Subcutaneous abdominal adipose tissue (tissue), 5 donors: ENCODE measurements around the gene GRID1.

ENCODE experiments used
- H3K27ac ChIP-seq: one replicate; pipeline ENCODE4 v1.7.0; 2013; ENCODE audit warnings: low read depth, mild to moderate bottlenecking, inconsistent platforms, low read length, moderate library complexity
- H3K27me3 ChIP-seq, 5 donors: one replicate each; pipeline ENCODE4 v1.7.0; 2013; ENCODE audit warnings: low read length in 5 of 5, inconsistent platforms in 1 of 5; ENCODE audit not compliant: control insufficient read depth in 5 of 5, insufficient read depth in 4 of 5
- H3K36me3 ChIP-seq, 5 donors: one replicate each; pipeline ENCODE4 v1.7.0; 2013; ENCODE audit warnings: low read length in 5 of 5; ENCODE audit not compliant: control insufficient read depth in 5 of 5, insufficient read depth in 5 of 5
- H3K4me1 ChIP-seq, 5 donors: one replicate each; pipeline ENCODE4 v1.7.0; 2013; ENCODE audit warnings: low read length in 5 of 5, mild to moderate bottlenecking in 3 of 5, moderate library complexity in 1 of 5; ENCODE audit not compliant: control insufficient read depth in 5 of 5, insufficient read depth in 5 of 5
- H3K4me3 ChIP-seq, 5 donors: one replicate each; pipeline ENCODE4 v1.7.0; 2013; ENCODE audit warnings: low read length in 5 of 5, low read depth in 1 of 5
- H3K9ac ChIP-seq, 5 donors: one replicate each; pipeline ENCODE4 v1.7.0; 2013; ENCODE audit warnings: low read length in 5 of 5, mild to moderate bottlenecking in 4 of 5, moderate library complexity in 3 of 5
- H3K9me3 ChIP-seq, 5 donors: one replicate each; pipeline ENCODE4 v1.7.0; 2013; ENCODE audit warnings: low read length in 5 of 5; ENCODE audit not compliant: control insufficient read depth in 5 of 5
- donor health status: healthy.
- donor health status: healthy.
- donor health status: healthy.
- donor health status: healthy.
- donor health status: healthy.

The GRID1 gene

DNA sequence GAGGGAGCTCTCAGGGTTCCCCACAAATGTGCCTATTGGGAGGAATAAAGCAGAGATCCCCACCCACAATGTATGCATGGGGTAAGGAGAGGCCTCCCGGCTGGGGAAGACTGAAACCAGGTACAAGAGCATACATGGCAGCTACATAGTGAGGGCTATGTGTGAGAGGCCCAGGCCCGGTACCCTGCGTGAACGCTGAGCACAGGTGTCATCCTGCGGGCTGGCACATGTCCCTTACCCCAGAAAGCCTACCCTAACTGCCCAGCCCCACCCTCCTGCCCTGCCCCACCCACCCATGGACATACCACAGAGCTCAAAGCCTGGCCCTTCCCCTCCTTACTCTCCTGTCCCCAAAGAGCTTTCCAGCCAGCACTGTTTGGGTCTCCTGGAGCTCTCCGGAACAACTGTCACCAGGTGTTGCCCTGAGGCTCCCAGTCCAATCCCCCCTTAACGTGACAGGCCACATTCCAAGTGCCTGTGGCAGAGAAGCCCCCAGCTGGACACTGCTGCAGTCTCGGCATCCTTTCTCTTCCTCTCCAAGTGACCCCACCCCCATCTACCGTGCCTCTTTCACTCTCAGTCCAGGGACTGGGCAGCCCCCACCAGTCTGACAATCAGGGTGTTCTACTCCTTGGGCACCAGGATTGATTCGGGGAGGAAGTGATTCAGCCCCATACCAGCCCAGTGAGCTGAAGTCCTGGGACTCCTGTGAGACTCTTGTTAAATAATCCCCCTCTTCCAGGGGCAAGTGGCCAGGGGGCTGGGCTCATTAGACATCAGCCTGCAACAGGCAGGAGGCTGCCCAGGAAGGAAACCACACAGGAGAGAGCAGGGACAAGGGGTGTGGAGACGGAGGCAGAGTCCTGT is 19.6 kb downstream of the GRID1 start:
- Histone ChIP-seq H3K9me3 (peaks cover 0 to under 1% (median 0%) of the 10 kb centered on the region in 5 donors), H3K9ac (no peak overlapping the region), H3K4me1 (peaks cover 0 to 9% (median 0%) of the 10 kb centered on the region in 5 donors), H3K27ac (no peak overlapping the region), H3K27me3 (peaks cover 0 to 9% (median 0%) of the 10 kb centered on the region in 5 donors), H3K36me3 (no peaks in the 10 kb centered on the region), H3K4me3 (no peak overlapping the region)

DNA sequence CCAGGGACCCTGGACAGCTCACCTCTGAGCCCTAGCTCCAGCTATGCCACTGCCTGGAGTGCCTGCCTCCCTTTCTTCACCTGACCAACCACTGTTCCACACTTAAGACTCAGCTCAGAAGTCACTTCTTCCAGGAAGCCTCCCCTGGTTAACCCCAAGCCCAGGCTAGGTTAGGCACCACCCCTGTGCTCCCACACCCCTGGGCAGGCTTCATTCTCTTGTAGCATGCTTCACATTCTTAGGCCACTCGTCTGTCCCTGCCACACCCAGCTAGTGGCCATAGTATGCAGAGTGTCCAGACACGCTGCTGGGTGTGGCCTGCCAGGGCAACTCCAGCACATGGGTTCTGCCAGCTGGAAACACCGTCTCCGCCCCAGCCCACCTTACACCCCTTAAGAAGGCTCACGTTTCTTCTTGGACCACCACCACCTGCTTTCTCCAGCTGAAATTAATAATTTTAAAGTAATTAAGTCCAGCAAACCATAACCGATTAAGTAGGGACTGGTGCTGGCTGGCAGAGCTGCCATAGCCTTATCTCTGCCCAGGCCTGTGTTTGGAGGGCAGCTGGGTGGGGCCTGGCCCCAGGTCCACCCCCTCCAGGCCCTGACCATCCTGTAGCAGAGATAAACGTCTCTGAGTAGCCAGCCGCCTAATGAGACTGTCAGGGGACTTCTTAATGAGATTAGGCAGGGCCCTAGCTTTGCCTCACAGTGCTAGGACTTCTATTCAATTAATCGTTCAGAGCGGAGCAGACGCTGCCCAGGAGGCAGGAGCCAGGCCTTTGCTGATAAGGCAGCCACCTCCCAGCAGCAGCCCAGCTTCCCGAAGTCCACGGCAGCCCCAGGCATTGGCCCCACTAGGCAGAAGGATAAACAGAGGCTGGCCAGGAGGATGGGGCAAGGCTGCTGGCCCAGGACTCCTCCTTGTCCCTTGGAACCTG is 20.5 kb downstream of the GRID1 start:
- H3K27ac ChIP-seq: no peak overlapping the region
- no peaks in the 10 kb centered on the region for H3K36me3 ChIP-seq
- peaks cover 0 to 11% (median 0%) of the 10 kb centered on the region in 5 donors for H3K27me3 ChIP-seq
- H3K4me1 ChIP-seq: peaks cover 0 to 9% (median 0%) of the 10 kb centered on the region in 5 donors
- H3K9me3 ChIP-seq: no peaks in the 10 kb centered on the region
- H3K4me3 ChIP-seq: no peak overlapping the region
- no peak overlapping the region for H3K9ac ChIP-seq

DNA sequence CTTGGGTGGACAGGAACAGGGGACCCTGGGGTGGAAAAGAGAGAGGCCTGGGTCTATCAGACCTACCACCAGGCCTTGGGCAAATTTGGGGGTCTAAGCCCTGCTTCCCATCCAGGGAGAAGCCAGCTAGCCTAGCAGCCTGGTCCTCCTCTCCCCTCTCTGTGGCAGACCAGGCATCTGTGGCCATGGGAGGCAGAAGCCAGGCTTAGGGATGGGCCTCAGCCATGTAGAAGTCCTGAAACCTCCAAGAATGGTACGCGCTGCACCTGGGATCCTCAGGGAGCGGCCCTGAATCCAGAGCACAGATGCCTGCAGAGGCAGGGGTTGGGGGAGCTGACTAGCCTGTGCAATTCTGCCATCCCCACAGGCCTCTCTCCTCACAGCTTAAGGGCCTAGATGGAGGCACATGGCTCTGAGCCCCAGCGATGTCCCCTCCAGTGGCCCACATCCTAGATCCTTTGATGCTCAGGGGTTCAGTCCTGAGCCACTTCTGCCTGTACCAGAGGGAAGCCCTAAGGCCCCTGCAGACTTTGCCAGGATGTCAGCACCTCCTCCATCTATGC is 21.2 kb downstream of the GRID1 start:
- Histone ChIP-seq H3K9me3 (no peaks in the 10 kb centered on the region), H3K9ac (no peak overlapping the region), H3K36me3 (no peaks in the 10 kb centered on the region), H3K4me3 (no peak overlapping the region), H3K4me1 (peaks cover 0 to 9% (median 0%) of the 10 kb centered on the region in 5 donors), H3K27me3 (peaks cover 0 to 10% (median 0%) of the 10 kb centered on the region in 5 donors), H3K27ac (no peak overlapping the region)

DNA sequence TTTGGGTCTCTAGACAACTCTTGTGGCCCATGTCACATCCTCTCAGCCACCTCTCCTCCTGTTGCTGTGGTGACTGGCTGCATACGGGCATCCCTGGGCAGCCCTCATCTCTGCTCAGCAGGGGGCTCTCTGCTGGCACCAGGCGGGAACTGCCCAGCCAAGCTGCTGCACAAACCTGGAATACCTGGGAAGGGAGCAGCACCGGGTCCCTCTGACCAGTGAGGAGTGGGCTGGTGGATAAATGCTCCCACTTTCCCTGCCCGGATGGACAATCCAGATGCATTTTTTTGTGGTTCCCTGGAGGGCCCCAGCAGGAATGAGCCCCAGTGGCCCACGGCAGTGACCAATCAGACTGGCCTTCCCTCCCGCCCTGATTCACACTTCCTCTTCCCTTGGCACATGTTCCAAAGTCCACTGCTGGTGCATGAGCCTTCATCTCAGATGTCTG is 21.9 kb downstream of the GRID1 start:
- Histone ChIP-seq H3K9ac (no peak overlapping the region), H3K4me1 (peaks cover 0 to 9% (median 0%) of the 10 kb centered on the region in 5 donors), H3K27ac (no peak overlapping the region), H3K27me3 (peaks cover 0 to 11% (median 3%) of the 10 kb centered on the region in 5 donors), H3K9me3 (no peaks in the 10 kb centered on the region), H3K36me3 (no peaks in the 10 kb centered on the region), H3K4me3 (no peak overlapping the region)

DNA sequence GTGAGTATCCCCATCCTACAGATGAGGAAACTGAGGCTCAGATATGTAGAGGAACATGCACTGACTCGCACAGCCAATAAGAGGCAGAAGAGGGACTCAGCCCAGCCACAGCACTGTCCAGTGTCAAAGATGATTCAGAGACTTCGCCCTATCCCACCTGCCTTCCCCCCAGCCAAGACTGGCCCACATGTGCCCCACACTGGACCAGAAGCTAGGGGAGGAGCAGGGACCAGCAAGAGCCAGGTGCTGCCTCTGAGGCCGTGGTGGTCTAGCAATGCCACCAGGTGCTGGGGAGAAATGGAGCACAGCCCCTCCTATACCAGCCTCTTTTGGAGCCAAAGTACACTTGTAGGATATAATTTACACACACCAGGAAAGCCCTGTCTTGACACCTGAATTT is 22.3 kb downstream of the GRID1 start:
- Histone ChIP-seq H3K4me1 (peaks cover 0 to 9% (median 0%) of the 10 kb centered on the region in 5 donors), H3K27me3 (peaks cover 0 to 11% (median 3%) of the 10 kb centered on the region in 5 donors), H3K9me3 (no peaks in the 10 kb centered on the region)

DNA sequence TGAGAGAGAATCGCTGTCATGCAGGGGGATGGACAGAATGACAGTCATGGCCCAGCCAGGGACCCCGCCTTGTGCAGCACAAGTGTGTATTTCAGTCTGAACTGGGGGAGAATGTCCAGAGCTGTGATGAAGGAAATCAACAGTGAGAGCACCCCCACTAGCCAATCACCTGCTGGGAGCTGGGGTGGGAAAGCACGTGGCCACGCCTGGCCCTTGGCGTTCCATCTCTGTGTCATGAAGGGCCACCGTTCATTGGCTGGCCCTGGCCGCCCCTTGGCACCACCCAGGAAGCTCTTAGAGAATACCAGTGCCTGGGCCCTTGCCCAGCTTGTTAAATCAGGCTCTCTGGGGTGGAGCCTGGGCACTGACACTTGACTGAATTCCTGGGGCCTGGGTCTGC is 22.8 kb downstream of the GRID1 start:
- H3K36me3 ChIP-seq: no peaks in the 10 kb centered on the region

More for the DNA sequence above, 22.3 kb downstream of the GRID1 start:
- no peak overlapping the region for H3K27ac ChIP-seq
- no peak overlapping the region for H3K4me3 ChIP-seq
- H3K36me3 ChIP-seq: no peaks in the 10 kb centered on the region
- H3K9ac ChIP-seq: no peak overlapping the region

DNA sequence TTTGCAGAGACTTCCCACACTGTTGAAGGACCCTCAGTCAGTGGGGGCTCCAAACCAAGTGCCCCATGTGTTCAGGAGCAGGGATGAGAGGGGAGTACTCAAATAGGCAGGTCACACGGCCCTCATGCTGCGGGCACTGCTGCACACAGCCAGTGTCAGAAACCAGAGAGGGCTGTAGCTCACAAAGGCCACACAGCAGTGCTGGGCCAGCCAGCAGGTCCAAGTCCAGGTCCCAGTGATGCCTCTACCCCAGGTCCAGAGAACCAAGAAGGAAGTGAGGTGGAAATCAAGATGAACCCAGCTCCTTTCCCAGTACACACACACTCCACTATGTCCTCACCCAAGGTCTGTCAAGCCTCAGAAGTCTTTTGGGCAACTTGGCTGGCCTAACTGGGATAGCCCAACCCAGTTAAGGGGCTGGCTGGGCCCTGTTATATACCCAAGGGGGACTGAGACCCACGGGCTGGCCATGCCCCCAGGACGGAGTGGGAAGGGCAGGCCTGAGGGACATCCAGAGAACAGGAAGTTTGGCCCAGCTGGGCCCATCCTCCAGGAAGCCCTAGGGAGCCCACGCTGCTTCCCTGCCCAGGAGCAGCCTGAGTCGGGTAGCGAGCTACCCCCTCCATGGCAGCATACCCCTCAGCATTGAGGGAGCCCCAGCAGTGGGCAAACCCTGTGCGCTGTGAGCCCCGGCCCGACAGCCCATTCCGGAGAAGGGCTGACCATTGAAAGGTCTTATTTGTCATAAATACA is 24.3 kb downstream of the GRID1 start:
- Histone ChIP-seq H3K4me1 (peaks cover 0 to 9% (median 0%) of the 10 kb centered on the region in 5 donors), H3K9ac (no peak overlapping the region), H3K9me3 (no peaks in the 10 kb centered on the region), H3K27ac (no peak overlapping the region), H3K27me3 (peaks cover 0 to 12% (median 3%) of the 10 kb centered on the region in 5 donors), H3K4me3 (no peak overlapping the region), H3K36me3 (no peaks in the 10 kb centered on the region)

More for the DNA sequence above, 22.8 kb downstream of the GRID1 start:
- no peak overlapping the region for H3K4me3 ChIP-seq
- H3K9ac ChIP-seq: no peak overlapping the region
- no peaks in the 10 kb centered on the region for H3K9me3 ChIP-seq
- peaks cover 0 to 11% (median 3%) of the 10 kb centered on the region in 5 donors for H3K27me3 ChIP-seq
- H3K4me1 ChIP-seq: peaks cover 0 to 9% (median 0%) of the 10 kb centered on the region in 5 donors
- no peak overlapping the region for H3K27ac ChIP-seq

DNA sequence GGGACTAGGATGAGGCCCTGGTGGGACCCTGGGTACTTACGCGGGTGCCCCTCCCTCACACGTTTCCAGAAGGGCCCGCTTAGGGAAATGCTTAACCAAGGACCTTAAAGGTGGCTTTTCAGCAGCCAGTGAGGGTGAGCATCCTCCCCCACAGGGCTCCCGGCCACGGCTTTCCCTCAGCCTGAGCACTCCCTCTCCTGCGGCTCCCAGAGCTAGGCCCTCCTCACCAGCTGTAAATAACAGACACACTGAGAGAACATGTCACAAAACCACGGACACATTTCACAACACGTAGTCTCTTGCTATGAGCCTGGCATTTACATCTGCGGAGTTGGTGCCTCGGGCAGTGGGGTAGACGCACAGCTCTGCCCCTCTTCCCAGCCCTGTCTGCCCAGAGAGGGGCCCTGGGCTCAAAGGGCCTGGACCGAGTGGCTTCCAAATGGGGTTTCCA is 25.2 kb downstream of the GRID1 start:
- Histone ChIP-seq H3K36me3 (no peaks in the 10 kb centered on the region), H3K9ac (no peak overlapping the region), H3K9me3 (no peaks in the 10 kb centered on the region), H3K4me1 (peaks cover 0 to 9% (median 0%) of the 10 kb centered on the region in 5 donors), H3K4me3 (no peak overlapping the region), H3K27ac (no peak overlapping the region), H3K27me3 (peaks cover 0 to 14% (median 3%) of the 10 kb centered on the region in 5 donors)

DNA sequence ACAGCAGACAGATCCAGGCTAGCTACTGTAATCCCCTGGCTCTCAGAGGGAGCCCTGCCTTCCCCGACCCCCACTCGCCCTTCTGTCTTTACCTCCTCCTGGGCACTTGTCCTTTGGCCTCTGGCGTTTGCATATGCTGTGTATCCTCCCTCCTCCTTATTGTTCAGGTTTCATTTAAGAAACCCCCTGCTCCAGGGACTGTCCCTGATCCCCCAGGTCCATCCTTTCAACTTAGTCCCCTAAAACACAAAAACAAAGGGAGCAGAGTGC is 25.7 kb downstream of the GRID1 start:
- H3K36me3 ChIP-seq: no peaks in the 10 kb centered on the region
- peaks cover 0 to 14% (median 3%) of the 10 kb centered on the region in 5 donors for H3K27me3 ChIP-seq
- H3K4me1 ChIP-seq: peaks cover 0 to 9% (median 0%) of the 10 kb centered on the region in 5 donors
- no peak overlapping the region for H3K4me3 ChIP-seq
- H3K27ac ChIP-seq: no peak overlapping the region
- H3K9me3 ChIP-seq: no peaks in the 10 kb centered on the region
- H3K9ac ChIP-seq: no peak overlapping the region
